Prostate gland (tissue), 2 donors: ENCODE measurements around the gene RAB37. TPM values are rescaled to one million over a fixed set of nuclear protein-coding genes. Genes with fewer than 3 reads are reported as not detected.

Source experiments
- DNase-seq: peaks from one replicate; pipeline ENCODE4 v3.0.0-alpha.2; 2019; ENCODE audit warnings: low spot score
- H3K27ac ChIP-seq, 2 donors: fragments of 200-600 bp; sonication (generic); 2 replicates each; pipeline ENCODE4 v1.5.1; 2017 to 2019
- H3K27me3 ChIP-seq: fragments of 200-600 bp; sonication (generic); replicated peaks from 2 replicates; pipeline ENCODE4 v1.5.1; 2019; ENCODE audit not compliant: insufficient read depth
- H3K36me3 ChIP-seq, 2 donors: fragments of 200-600 bp; sonication (generic); 1 replicate in 1 of 2; 2 replicates in 1 of 2; pipeline versions ENCODE4 v1.5.1 to v1.8.1; 2017 to 2019
- H3K4me1 ChIP-seq: fragments of 200-600 bp; sonication (generic); replicated peaks from 2 replicates; pipeline ENCODE4 v1.5.1; 2019
- H3K4me3 ChIP-seq, 2 donors: fragments of 200-600 bp; sonication (generic); 2 replicates each; pipeline ENCODE4 v1.5.1; 2017 to 2019
- H3K9me3 ChIP-seq: fragments of 200-600 bp; sonication (generic); 2 replicates; pipeline ENCODE4 v1.5.1; 2017
- CTCF ChIP-seq, 4 experiments: fragments of 200-600 bp in 2 of 4; fragments of 450-650 bp in 2 of 4; sonication (generic) in 2 of 4; IDR thresholded peaks; 1 replicate in 3 of 4; 2 replicates in 1 of 4; pipeline ENCODE4 v1.5.1; 2016 to 2019; ENCODE audit warnings: antibody characterized with exemption in 4 of 4, mild to moderate bottlenecking in 2 of 4, moderate library complexity in 2 of 4
- POLR2A ChIP-seq: fragments of 450-650 bp; IDR thresholded peaks from one replicate; pipeline ENCODE4 v1.6.1; 2016; ENCODE audit warnings: antibody characterized with exemption, mild to moderate bottlenecking
- POLR2AphosphoS5 ChIP-seq: sonication (generic); formaldehyde crosslinking; IDR thresholded peaks from one replicate; pipeline ENCODE4 v1.6.1; 2017; ENCODE audit warnings: antibody characterized with exemption
- WGBS: methylation state at CpG from one replicate; pipeline ENCODE4 v1.1.5; 2018; 5-methylcytosine and 5-hydroxymethylcytosine counted together
- intact Hi-C: fragments of 100-400 bp; cut with DNase I; formaldehyde crosslinking; loops from one replicate; pipeline ENCODE4 v1.14.2; 2022
- total RNA-seq, 2 donors: library from RNA; depleted of rRNA; stranded (reverse); fragments of >200 nt; gene quantifications; one replicate each; pipeline ENCODE4 v1.1.0, GENCODE V29; 2016

The RAB37 gene
- total RNA-seq, 2 donors from 2014 or later = 1.6 to 2.2 TPM

- Histone ChIP-seq H3K27me3 (no peaks in the 10 kb centered on the region), H3K4me1 (peaks cover 5% of the 10 kb centered on the region), H3K36me3 (peaks cover 0 to 4% of the 10 kb centered on the region in 2 donors), H3K27ac (no peak overlapping the region), H3K9me3 (no peaks in the 10 kb centered on the region), H3K4me3 (no peak overlapping the region)
- intact Hi-C loops = no loop called here
- DNase-seq = no peak
- TF ChIP-seq POLR2A (no peak), CTCF (IDR thresholded peaks at IDR 0.05) (peak in 2 of 4 experiments; percentile 21 to 23)
- WGBS = 77% methylated on average over 7 of the region's 7 CpGs
Measured at GRCh38 chr17:74780443-74781238, 43.6 kb downstream of the RAB37 start.

- Histone ChIP-seq H3K4me1 (no peaks in the 10 kb centered on the region), H3K36me3 (peaks cover 0 to 4% of the 10 kb centered on the region in 2 donors), H3K27me3 (no peaks in the 10 kb centered on the region), H3K9me3 (no peaks in the 10 kb centered on the region), H3K4me3 (no peak overlapping the region), H3K27ac (no peak overlapping the region)
- 97% methylated on average over 5 of the region's 5 CpGs for WGBS
- TF ChIP-seq POLR2AphosphoS5 = no peak
- TF ChIP-seq CTCF (IDR thresholded peaks at IDR 0.05) = no peak
- TF ChIP-seq POLR2A = no peak
- intact Hi-C loops = no loop called here
- no peak for DNase-seq
Measured at GRCh38 chr17:74782571-74782970, 45.5 kb downstream of the RAB37 start.

- Histone ChIP-seq H3K9me3 (no peaks in the 10 kb centered on the region), H3K4me1 (no peaks in the 10 kb centered on the region), H3K27me3 (no peaks in the 10 kb centered on the region), H3K36me3 (peaks cover 0 to 4% of the 10 kb centered on the region in 2 donors), H3K27ac (no peak overlapping the region), H3K4me3 (no peak overlapping the region)
- no peak for TF ChIP-seq CTCF (IDR thresholded peaks at IDR 0.05)
- no peak for TF ChIP-seq POLR2A
- no peak for TF ChIP-seq POLR2AphosphoS5
- intact Hi-C loops = no loop called here
- WGBS = 78% methylated on average over 5 of the region's 5 CpGs
- DNase-seq = no peak
Measured at GRCh38 chr17:74784125-74784810, 47.2 kb downstream of the RAB37 start.

- DNase-seq = no peak
- Histone ChIP-seq H3K36me3 (peaks cover 0 to 4% of the 10 kb centered on the region in 2 donors), H3K4me1 (no peaks in the 10 kb centered on the region), H3K27me3 (no peaks in the 10 kb centered on the region), H3K4me3 (no peak overlapping the region), H3K27ac (no peak overlapping the region), H3K9me3 (no peaks in the 10 kb centered on the region)
- TF ChIP-seq POLR2A (no peak), POLR2AphosphoS5 (no peak), CTCF (IDR thresholded peaks at IDR 0.05) (no peak)
- whole genome bisulfite sequencing = 61% methylated on average over 21 of the region's 21 CpGs
- intact Hi-C loops = no loop called here
Measured at GRCh38 chr17:74785096-74785980, 48.3 kb downstream of the RAB37 start.
